Psoas muscle (tissue), 8 donors: ENCODE measurements around the gene RUNX2. TPM values are rescaled to one million over a fixed set of nuclear protein-coding genes. Genes with fewer than 3 reads are reported as not detected.

ENCODE experiments used
- ATAC-seq, 4 donors: fragments of 200-7000 bp; cut with Tn5 transposase; one replicate each; pipeline ENCODE4 v1.9.1; 2020; ENCODE audit warnings: moderate library complexity in 3 of 4, mild to moderate bottlenecking in 2 of 4
- DNase-seq, 2 donors: peaks; one replicate each; pipeline ENCODE4 v3.0.0-alpha.2; 2020
- H3K27ac ChIP-seq: fragments of 200-600 bp; one replicate; pipeline ENCODE4 v1.8.0; 2022
- H3K27me3 ChIP-seq, 3 donors: fragments of 200-600 bp in 1 of 3; one replicate each; pipeline versions ENCODE4 v1.6.1 to v1.8.0; 2013 to 2022; ENCODE audit warnings: low read length in 2 of 3, mild to moderate bottlenecking in 2 of 3, moderate library complexity in 1 of 3; ENCODE audit not compliant: insufficient read depth in 3 of 3
- H3K36me3 ChIP-seq, 2 donors: fragments of 200-600 bp in 1 of 2; one replicate each; pipeline versions ENCODE4 v1.6.1 to v1.8.0; 2013 to 2022; ENCODE audit warnings: low read depth in 1 of 2, mild to moderate bottlenecking in 1 of 2, moderate library complexity in 1 of 2; ENCODE audit not compliant: insufficient read depth in 1 of 2
- H3K4me1 ChIP-seq: fragments of 200-600 bp; one replicate; pipeline ENCODE4 v1.8.0; 2022
- H3K4me3 ChIP-seq: fragments of 200-600 bp; one replicate; pipeline ENCODE4 v1.8.0; 2022; ENCODE audit warnings: mild to moderate bottlenecking
- H3K9me3 ChIP-seq: fragments of 200-600 bp; one replicate; pipeline ENCODE4 v1.8.0; 2022
- CTCF ChIP-seq: fragments of 200-600 bp; IDR thresholded peaks from one replicate; pipeline ENCODE4 v1.8.0; 2022; ENCODE audit warnings: antibody characterized with exemption
- WGBS, 3 donors: extraction: QIAGEN DNeasy Blood & Tissue Kit; methylation state at CpG; one replicate each; pipeline versions ENCODE4 v1.1.6 to v1.1.7; 2013; 5-methylcytosine and 5-hydroxymethylcytosine counted together
- intact Hi-C, 2 donors: fragments of 100-400 bp; cut with DNase I; formaldehyde crosslinking; loops; one replicate each; pipeline versions ENCODE4 v1.11.0 to v1.14.2; 2022
- polyA plus RNA-seq, 3 donors: library from polyadenylated mRNA; stranded (reverse); fragments of 200-250 nt; gene quantifications; one replicate each; pipeline ENCODE4 v1.2.3, GENCODE V29; 2013
- total RNA-seq, 4 donors: library from RNA; stranded (reverse); fragmentation: NEBNext Ultra II Directional in 2 of 4; extraction: Animal tissue kit (Norgen Biotek cat#: 25700) in 2 of 4; gene quantifications; one replicate each; pipeline versions ENCODE4 v1.2.1 to v1.2.4, GENCODE V29; 2021 to 2023
- donor health status: healthy with polysubstance abuse.
- donor health status: DM: no; HTN: no; CAD: no; lungs with moderate emphysema.
- donor health status: Bipolar disorder and iron deficiency.
- donor health status: healthy.
- donor health status: DM: yes; HTN: yes; CAD: no.
- donor health status: DM: no; HTN: no; CAD: no.
- donor health status: DM: no; HTN: no; CAD: no.
- donor health status: DM: yes; HTN: yes; CAD: no.

The RUNX2 gene
- total and polyA plus RNA-seq, 7 donors = 0.07 to 0.69 (median 0.21) TPM

- DNase-seq (no peak), ATAC-seq (no peak)
- H3K4me3 ChIP-seq = no peak overlapping the region
- H3K4me1 ChIP-seq = peaks cover 22% of the 10 kb centered on the region
- WGBS, 3 donors = 92 to 95% (median 93%) methylated on average over 8 of the region's 8 CpGs
- H3K36me3 ChIP-seq = no peaks in the 10 kb centered on the region
- TF ChIP-seq CTCF = no peak
- H3K27ac ChIP-seq = no peak overlapping the region
- H3K27me3 ChIP-seq = peaks cover 0 to 2% (median 0%) of the 10 kb centered on the region in 3 donors
- intact Hi-C loops = loop anchor here in 1 of 2 donors (10.0 kb wide), 1 partner anchor 974 kb away; no protein-coding TSS in a partner anchor
- H3K9me3 ChIP-seq = no peaks in the 10 kb centered on the region
Observed at GRCh38 chr6:45448417-45449389, 120.6 kb downstream of the RUNX2 start.

DNA sequence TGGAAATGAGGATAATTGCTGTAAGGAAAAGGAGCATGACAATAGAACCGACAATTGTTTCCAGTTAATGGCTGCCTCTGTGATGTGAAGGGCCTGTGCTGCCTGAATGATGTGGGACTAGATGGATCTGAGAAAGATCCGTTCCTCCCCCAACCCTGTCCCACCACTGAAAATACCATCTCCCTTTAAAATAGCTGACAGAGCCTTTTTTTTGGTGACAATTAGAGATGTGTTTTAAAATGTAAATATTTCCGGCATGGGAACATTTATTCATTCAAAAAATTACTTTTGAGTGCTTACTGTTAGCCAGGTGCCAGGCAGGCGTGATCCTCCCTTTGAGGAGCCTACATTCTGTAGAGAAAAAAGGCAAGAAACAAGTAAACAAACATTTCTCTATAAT lies 122.0 kb downstream of the RUNX2 start:
- no peak overlapping the region for H3K27ac ChIP-seq
- H3K9me3 ChIP-seq = no peaks in the 10 kb centered on the region
- ATAC-seq (no peak), DNase-seq (no peak)
- no peak for TF ChIP-seq CTCF
- no peaks in the 10 kb centered on the region for H3K36me3 ChIP-seq
- intact Hi-C loops = no loop called here
- WGBS, 3 donors = 89 to 95% (median 92%) methylated on average over 4 of the region's 4 CpGs
- H3K27me3 ChIP-seq = peaks cover 0 to 2% (median 0%) of the 10 kb centered on the region in 3 donors
- no peak overlapping the region for H3K4me3 ChIP-seq
- H3K4me1 ChIP-seq = peaks cover 21% of the 10 kb centered on the region

DNA sequence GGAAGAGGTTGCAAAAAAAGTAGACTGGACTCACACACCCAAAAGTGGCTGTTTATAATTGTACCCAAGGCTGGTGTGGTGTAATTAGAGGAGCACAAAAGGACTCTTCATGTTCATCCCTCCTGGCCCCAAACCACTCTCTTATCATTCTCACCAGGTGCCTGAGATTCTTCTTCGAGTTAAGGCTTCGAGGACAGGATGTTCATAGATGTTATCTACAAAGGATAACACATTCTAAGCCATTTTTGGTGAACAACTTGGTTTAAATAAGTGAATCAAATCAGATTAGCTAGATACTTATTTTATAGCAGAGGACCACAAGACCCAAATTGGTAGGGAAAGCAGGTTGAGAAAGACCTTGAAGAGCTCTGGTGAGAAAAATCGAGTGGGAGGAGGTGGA lies 122.7 kb downstream of the RUNX2 start:
- 82 to 89% (median 84%) methylated on average over 3 of the region's 3 CpGs for WGBS, 3 donors

DNA sequence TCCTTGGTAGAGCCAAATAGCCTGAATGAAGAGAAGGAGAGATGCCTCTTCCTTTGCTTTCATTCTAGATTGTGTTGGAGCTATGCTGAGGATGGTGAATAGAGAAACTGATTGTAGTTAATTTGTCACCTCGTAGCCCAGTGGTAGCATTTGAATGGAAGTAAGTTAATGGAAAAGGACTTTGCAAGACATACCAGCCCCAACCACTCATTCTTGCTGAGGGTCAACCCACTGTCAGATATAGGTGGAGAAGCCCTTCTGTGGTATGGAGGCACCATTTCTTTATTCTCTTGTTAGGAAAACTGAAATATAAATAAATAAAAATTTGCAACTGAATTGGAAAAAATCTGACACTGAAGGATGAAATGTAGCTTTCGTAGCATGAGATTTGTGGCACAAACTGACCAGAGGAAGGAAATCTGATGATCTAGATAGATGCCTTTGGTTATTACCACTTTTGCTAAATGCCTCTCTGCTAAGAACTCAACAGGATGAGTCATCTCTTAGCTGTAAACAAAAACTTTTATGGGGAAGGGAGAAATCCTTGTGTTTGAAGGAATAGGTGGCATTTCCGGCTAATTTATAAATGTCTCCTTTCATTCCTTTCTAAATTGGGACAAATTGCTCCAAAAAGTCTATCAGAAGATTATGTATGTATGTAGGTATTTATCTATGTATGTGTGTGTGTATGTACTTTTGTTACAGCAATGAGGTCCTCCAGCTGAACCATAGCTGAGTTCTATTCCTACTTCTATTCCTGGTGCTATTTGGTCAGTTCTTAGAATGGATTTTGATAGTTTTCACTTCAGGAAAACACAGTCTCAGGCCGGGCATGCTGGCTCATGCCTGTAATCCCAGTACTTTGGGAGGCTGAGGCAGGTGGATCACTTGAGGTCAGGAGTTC lies 126.1 kb downstream of the RUNX2 start:
- no peak for TF ChIP-seq CTCF
- 80 to 85% (median 81%) methylated on average over 4 of the region's 4 CpGs for WGBS, 3 donors
- Histone ChIP-seq H3K27ac (no peak overlapping the region), H3K4me3 (no peak overlapping the region), H3K27me3 (peaks cover 0 to 5% (median 0%) of the 10 kb centered on the region in 3 donors), H3K9me3 (no peaks in the 10 kb centered on the region), H3K36me3 (no peaks in the 10 kb centered on the region), H3K4me1 (no peaks in the 10 kb centered on the region)
- intact Hi-C loops = no loop called here
- no peak for DNase-seq
- no peak for ATAC-seq

More for the DNA sequence above, 122.7 kb downstream of the RUNX2 start:
- Histone ChIP-seq H3K36me3 (no peaks in the 10 kb centered on the region), H3K27ac (no peak overlapping the region), H3K4me1 (peaks cover 15% of the 10 kb centered on the region), H3K27me3 (peaks cover 0 to 2% (median 0%) of the 10 kb centered on the region in 3 donors), H3K4me3 (no peak overlapping the region), H3K9me3 (no peaks in the 10 kb centered on the region)
- DNase-seq (no peak), ATAC-seq (no peak)
- intact Hi-C loops = no loop called here
- TF ChIP-seq CTCF = no peak
